ENCODE measurements around the gene BHLHE41.
A peak's percentile ranks its signal among the peaks of the same experiment; 100 is the strongest.

Gene BHLHE41

GRCh38 chr12:26109343-26109881, 15.4 kb downstream of the BHLHE41 start:
- no peaks in the 10 kb centered on the region for H3K36me3 Mint-ChIP-seq (ENCODE audit: low read depth)
- H3K9me3 Mint-ChIP-seq, result no peaks in the 10 kb centered on the region
- peak overlapping the region; percentile 98 for H3K27ac Mint-ChIP-seq
- peak overlapping the region; percentile 62 for H3K4me3 Mint-ChIP-seq
- peaks cover 23% of the 10 kb centered on the region for H3K27me3 Mint-ChIP-seq (ENCODE audit: low read depth, poor library complexity)
- peaks cover 59% of the 10 kb centered on the region for H3K4me1 Mint-ChIP-seq
- DNase-seq, result peak; percentile 38
- TF ChIP-seq, protein P1, sequence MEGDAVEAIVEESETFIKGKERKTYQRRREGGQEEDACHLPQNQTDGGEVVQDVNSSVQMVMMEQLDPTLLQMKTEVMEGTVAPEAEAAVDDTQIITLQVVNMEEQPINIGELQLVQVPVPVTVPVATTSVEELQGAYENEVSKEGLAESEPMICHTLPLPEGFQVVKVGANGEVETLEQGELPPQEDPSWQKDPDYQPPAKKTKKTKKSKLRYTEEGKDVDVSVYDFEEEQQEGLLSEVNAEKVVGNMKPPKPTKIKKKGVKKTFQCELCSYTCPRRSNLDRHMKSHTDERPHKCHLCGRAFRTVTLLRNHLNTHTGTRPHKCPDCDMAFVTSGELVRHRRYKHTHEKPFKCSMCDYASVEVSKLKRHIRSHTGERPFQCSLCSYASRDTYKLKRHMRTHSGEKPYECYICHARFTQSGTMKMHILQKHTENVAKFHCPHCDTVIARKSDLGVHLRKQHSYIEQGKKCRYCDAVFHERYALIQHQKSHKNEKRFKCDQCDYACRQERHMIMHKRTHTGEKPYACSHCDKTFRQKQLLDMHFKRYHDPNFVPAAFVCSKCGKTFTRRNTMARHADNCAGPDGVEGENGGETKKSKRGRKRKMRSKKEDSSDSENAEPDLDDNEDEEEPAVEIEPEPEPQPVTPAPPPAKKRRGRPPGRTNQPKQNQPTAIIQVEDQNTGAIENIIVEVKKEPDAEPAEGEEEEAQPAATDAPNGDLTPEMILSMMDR (IDR thresholded peaks at IDR 0.05), result no peak

- Mint-ChIP-seq H3K4me3 (no peak overlapping the region), H3K9me3 (no peaks in the 10 kb centered on the region), H3K27me3 (ENCODE audit: low read depth, poor library complexity) (peaks cover 22% of the 10 kb centered on the region), H3K27ac (peak overlapping the region; percentile 31), H3K4me1 (peaks cover 58% of the 10 kb centered on the region), H3K36me3 (ENCODE audit: low read depth) (no peaks in the 10 kb centered on the region)
- DNase-seq, result no peak
- TF ChIP-seq, protein P1 (IDR thresholded peaks at IDR 0.05), result no peak
Measured at GRCh38 chr12:26108915-26109314, 15.9 kb downstream of the BHLHE41 start.

DNA sequence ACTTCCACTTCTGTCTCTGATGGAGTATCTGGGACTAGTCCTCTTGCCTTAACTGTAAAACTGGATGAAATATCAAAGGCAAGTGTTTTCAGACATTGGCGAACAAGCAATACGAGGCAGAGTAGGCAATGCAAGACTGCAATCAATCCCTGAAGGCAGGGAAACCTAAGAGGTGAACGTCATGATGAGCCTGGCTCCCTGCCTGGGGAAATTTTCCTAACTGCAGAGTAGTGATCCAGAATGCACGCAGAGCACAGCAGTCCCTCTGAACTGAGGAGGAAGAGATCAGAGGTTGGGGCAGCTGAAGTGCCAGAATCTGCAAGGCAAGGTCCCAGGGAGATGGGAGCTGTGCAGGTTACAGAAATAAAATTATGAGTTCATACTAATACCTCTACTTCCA, 18.5 kb downstream of the BHLHE41 start:
- peaks cover 2% of the 10 kb centered on the region for H3K27me3 Mint-ChIP-seq (ENCODE audit: low read depth, poor library complexity)
- H3K9me3 Mint-ChIP-seq, result no peaks in the 10 kb centered on the region
- TF ChIP-seq, protein P1 (IDR thresholded peaks at IDR 0.05), result no peak
- no peak overlapping the region for H3K27ac Mint-ChIP-seq
- H3K4me3 Mint-ChIP-seq, result no peak overlapping the region
- H3K36me3 Mint-ChIP-seq (ENCODE audit: low read depth), result no peaks in the 10 kb centered on the region
- H3K4me1 Mint-ChIP-seq, result peaks cover 35% of the 10 kb centered on the region
- no peak for DNase-seq

DNA sequence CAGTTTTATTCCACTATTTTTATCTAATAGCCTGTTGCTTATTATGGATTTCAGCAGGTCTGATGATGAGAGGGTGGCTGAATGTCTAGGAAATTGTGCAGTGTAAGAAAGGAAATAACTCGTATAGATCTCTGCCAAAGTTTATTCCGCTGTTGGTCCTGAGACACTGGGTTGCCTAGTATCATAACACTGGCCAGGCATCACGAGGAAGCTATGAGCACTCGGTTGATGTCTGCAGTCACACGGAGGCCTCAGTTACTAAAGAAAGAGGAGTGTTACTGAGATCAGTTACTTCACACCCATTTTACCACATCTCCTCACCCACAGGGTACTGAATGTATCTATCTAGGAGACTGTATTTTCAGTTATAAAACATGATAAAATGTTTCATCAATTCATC, 21.9 kb downstream of the BHLHE41 start:
- no peaks in the 10 kb centered on the region for H3K9me3 Mint-ChIP-seq
- peaks cover under 1% of the 10 kb centered on the region for H3K4me1 Mint-ChIP-seq
- peaks cover 4% of the 10 kb centered on the region for H3K27me3 Mint-ChIP-seq (ENCODE audit: low read depth, poor library complexity)
- DNase-seq, result no peak
- no peak overlapping the region for H3K27ac Mint-ChIP-seq
- no peak overlapping the region for H3K4me3 Mint-ChIP-seq
- TF ChIP-seq, protein P1 (IDR thresholded peaks at IDR 0.05), result no peak
- H3K36me3 Mint-ChIP-seq (ENCODE audit: low read depth), result no peaks in the 10 kb centered on the region

- no peak for DNase-seq
- H3K4me3 Mint-ChIP-seq, result no peak overlapping the region
- H3K27me3 Mint-ChIP-seq (ENCODE audit: low read depth, poor library complexity), result peaks cover 4% of the 10 kb centered on the region
- no peaks in the 10 kb centered on the region for H3K4me1 Mint-ChIP-seq
- H3K9me3 Mint-ChIP-seq, result no peaks in the 10 kb centered on the region
- H3K36me3 Mint-ChIP-seq (ENCODE audit: low read depth), result no peaks in the 10 kb centered on the region
- TF ChIP-seq, protein P1 (IDR thresholded peaks at IDR 0.05), result no peak
- H3K27ac Mint-ChIP-seq, result no peak overlapping the region
Measured at GRCh38 chr12:26101763-26102162, 23.1 kb downstream of the BHLHE41 start.

- Mint-ChIP-seq H3K27me3 (ENCODE audit: low read depth, poor library complexity) (peaks cover 4% of the 10 kb centered on the region), H3K4me3 (no peak overlapping the region), H3K9me3 (no peaks in the 10 kb centered on the region), H3K4me1 (no peaks in the 10 kb centered on the region), H3K27ac (no peak overlapping the region), H3K36me3 (ENCODE audit: low read depth) (no peaks in the 10 kb centered on the region)
- no peak for DNase-seq
- TF ChIP-seq, protein P1 (IDR thresholded peaks at IDR 0.05), result no peak
Measured at GRCh38 chr12:26101350-26101734, 23.5 kb downstream of the BHLHE41 start.
